Esophagus muscularis mucosa (tissue), 4 donors: ENCODE measurements around the gene TAX1BP1. TPM values are rescaled to one million over a fixed set of nuclear protein-coding genes. Genes with fewer than 3 reads are reported as not detected.
"Not testable (repeated sequence)": the region's sequence is repeated elsewhere in the genome, so short reads cannot be mapped to it uniquely, and the experiment has no call there.

ENCODE experiments used
- DNase-seq: peaks from one replicate; pipeline ENCODE4 v3.0.0-alpha.2; 2017; ENCODE audit errors: extremely low spot score
- H3K27ac ChIP-seq, 4 donors: fragments of 200-600 bp; sonication (generic); replicated peaks in 1 of 4; 1 replicate in 3 of 4; 2 replicates in 1 of 4; pipeline ENCODE4 v1.5.1; 2016 to 2019; ENCODE audit warnings: mild to moderate bottlenecking in 1 of 4
- H3K27me3 ChIP-seq, 4 donors: fragments of 200-600 bp; sonication (generic); one replicate each; pipeline versions ENCODE4 v1.5.1 to v1.6.0; 2016 to 2019
- H3K36me3 ChIP-seq, 4 donors: fragments of 200-600 bp; sonication (generic); one replicate each; pipeline ENCODE4 v1.5.1; 2016 to 2019
- H3K4me1 ChIP-seq, 4 donors: fragments of 200-600 bp; sonication (generic); one replicate each; pipeline ENCODE4 v1.5.1; 2016 to 2019
- H3K4me3 ChIP-seq, 4 donors: fragments of 200-600 bp; sonication (generic); 1 replicate in 2 of 4; 2 replicates in 2 of 4; pipeline ENCODE4 v1.5.1; 2016 to 2019; ENCODE audit warnings: mild to moderate bottlenecking in 4 of 4, moderate library complexity in 1 of 4
- H3K9me3 ChIP-seq, 4 donors: fragments of 200-600 bp; sonication (generic); 1 replicate in 3 of 4; 2 replicates in 1 of 4; pipeline ENCODE4 v1.5.1; 2016 to 2019
- EP300 ChIP-seq: sonication (generic); formaldehyde crosslinking; IDR thresholded peaks from one replicate; pipeline ENCODE4 v1.6.1; 2017; ENCODE audit warnings: antibody characterized with exemption
- POLR2A ChIP-seq: fragments of 450-650 bp; IDR thresholded peaks from one replicate; pipeline ENCODE4 v1.6.1; 2017; ENCODE audit warnings: antibody characterized with exemption, moderate library complexity, mild to moderate bottlenecking, low read depth
- POLR2AphosphoS5 ChIP-seq, 2 donors: sonication (generic); formaldehyde crosslinking; IDR thresholded peaks; one replicate each; pipeline ENCODE4 v1.6.1; 2017; ENCODE audit warnings: antibody characterized with exemption in 2 of 2
- WGBS: methylation state at CpG from one replicate; pipeline ENCODE4 v1.1.5; 2018; 5-methylcytosine and 5-hydroxymethylcytosine counted together
- intact Hi-C: fragments of 100-400 bp; cut with DNase I; formaldehyde crosslinking; loops from one replicate; pipeline ENCODE4 v1.15.1; 2023
- total RNA-seq, 4 donors: library from RNA; depleted of rRNA; stranded (reverse); fragments of >200 nt; gene quantifications; one replicate each; pipeline versions ENCODE4 v1.1.0 to v1.2.1, GENCODE V29; 2016
- TF ChIP-seq, protein P1 (sequence below), 3 experiments: fragments of 200-600 bp in 2 of 3; fragments of 450-650 bp in 1 of 3; sonication (generic) in 2 of 3; IDR thresholded peaks; one replicate each; pipeline ENCODE4 v1.5.1; 2017 to 2019; ENCODE audit warnings: antibody characterized with exemption in 3 of 3, mild to moderate bottlenecking in 2 of 3, moderate library complexity in 1 of 3

TAX1BP1 gene
- total RNA-seq, 4 donors from 2014 or later = 107 to 139 (median 127) TPM

DNA sequence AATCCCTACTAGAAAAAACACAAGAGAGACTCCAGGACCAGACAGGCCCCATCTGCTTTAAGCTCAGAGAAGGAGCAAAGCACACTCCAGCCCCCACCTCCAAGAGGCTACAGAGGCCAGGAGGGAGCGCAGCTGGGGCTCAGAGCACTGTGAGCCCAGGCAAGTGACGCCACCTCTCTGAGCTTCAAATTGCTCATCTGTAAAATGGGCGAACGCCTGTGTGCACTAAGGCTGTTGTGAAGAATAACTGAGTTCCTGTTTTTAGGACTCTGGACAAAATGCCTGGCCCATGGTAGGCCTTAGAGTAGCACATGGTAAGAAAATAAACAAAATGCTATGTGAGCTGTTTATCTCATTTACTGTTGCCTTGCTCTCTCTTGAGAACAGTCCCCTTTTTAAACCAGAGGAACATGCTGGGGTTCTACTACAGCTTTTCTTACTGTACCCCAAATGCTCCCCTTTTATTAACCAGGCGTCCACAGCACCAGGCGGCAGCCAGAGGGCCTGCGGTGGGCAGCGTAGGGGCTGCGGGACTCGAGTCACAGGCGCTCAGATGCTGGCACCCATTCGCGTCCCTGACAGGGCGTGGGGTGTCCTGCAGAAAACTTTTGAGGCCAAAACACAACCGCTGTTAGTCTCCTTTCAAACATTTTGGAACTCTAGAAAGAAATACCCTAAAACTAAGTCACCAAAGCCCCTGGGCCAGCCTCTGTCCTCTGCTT lies 103.8 kb downstream of the TAX1BP1 start:
- no peak overlapping the region for H3K27ac ChIP-seq
- no peaks in the 10 kb centered on the region for H3K9me3 ChIP-seq
- H3K36me3 ChIP-seq = peaks cover 3 to 27% (median 16%) of the 10 kb centered on the region in 4 donors
- no peaks in the 10 kb centered on the region for H3K27me3 ChIP-seq
- intact Hi-C loops = no loop called here
- peaks cover 0 to 15% (median 10%) of the 10 kb centered on the region in 4 donors for H3K4me1 ChIP-seq
- no peak for DNase-seq
- WGBS = 97% methylated on average over 15 of the region's 15 CpGs
- no peak overlapping the region for H3K4me3 ChIP-seq
- TF ChIP-seq POLR2A (no peak), EP300 (no peak), POLR2AphosphoS5 (IDR thresholded peaks at IDR 0.05) (no peak)
- TF ChIP-seq, protein P1, sequence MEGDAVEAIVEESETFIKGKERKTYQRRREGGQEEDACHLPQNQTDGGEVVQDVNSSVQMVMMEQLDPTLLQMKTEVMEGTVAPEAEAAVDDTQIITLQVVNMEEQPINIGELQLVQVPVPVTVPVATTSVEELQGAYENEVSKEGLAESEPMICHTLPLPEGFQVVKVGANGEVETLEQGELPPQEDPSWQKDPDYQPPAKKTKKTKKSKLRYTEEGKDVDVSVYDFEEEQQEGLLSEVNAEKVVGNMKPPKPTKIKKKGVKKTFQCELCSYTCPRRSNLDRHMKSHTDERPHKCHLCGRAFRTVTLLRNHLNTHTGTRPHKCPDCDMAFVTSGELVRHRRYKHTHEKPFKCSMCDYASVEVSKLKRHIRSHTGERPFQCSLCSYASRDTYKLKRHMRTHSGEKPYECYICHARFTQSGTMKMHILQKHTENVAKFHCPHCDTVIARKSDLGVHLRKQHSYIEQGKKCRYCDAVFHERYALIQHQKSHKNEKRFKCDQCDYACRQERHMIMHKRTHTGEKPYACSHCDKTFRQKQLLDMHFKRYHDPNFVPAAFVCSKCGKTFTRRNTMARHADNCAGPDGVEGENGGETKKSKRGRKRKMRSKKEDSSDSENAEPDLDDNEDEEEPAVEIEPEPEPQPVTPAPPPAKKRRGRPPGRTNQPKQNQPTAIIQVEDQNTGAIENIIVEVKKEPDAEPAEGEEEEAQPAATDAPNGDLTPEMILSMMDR (IDR thresholded peaks at IDR 0.05) = no peak

DNA sequence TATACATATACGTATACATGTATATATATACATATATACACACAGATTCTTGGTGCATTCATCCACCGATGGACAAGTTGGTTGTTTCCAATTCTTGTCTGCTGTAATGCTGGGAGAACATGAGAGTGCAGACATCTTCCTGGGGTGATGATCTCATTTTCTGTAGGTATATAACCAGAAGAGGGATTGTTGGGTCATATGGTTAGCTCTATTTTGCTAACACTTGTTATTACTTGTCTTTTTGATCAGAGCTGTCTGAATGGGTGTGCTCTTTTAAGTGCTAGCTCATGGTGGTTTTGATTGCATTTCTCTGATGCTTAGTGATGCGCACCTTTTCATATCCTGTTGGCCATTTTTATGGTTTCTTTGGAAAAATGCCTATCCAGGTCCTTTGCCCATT lies 106.4 kb downstream of the TAX1BP1 start:
- peaks cover 0 to 3% (median 0%) of the 10 kb centered on the region in 4 donors for H3K36me3 ChIP-seq
- no peak overlapping the region for H3K27ac ChIP-seq
- H3K4me3 ChIP-seq = no peak overlapping the region
- peaks cover 0 to 15% (median 10%) of the 10 kb centered on the region in 4 donors for H3K4me1 ChIP-seq
- no peaks in the 10 kb centered on the region for H3K9me3 ChIP-seq
- 94% methylated on average over 3 of the region's 3 CpGs for WGBS
- TF ChIP-seq, protein P1 (IDR thresholded peaks at IDR 0.05) = no peak
- no peak for TF ChIP-seq POLR2AphosphoS5 (IDR thresholded peaks at IDR 0.05)
- no peak for TF ChIP-seq POLR2A
- no peak for TF ChIP-seq EP300
- H3K27me3 ChIP-seq = no peaks in the 10 kb centered on the region
- intact Hi-C loops = no loop called here
- DNase-seq = no peak

DNA sequence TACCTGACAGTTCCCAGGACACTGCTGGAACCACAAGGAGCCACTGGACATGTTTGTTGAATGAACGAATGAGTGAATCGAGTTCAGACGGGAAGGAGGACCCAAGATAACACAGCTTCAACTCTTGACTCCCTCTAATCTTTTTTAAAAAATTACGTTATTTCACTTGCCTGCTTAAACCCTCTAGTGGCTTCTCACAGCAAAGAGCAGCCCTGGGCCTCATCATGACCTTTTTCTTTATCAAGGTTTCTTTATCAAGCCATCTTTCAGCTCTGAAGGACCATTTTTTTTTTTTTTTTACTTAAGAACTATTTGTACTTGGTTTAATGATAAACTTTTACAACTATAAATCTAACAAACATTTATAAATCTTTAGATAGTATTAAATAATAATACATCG lies 110.6 kb downstream of the TAX1BP1 start:
- WGBS = 95% methylated on average over 5 of the region's 5 CpGs
- Histone ChIP-seq H3K27me3 (no peaks in the 10 kb centered on the region), H3K4me1 (no peaks in the 10 kb centered on the region), H3K36me3 (no peaks in the 10 kb centered on the region), H3K9me3 (no peaks in the 10 kb centered on the region), H3K27ac (no peak overlapping the region), H3K4me3 (no peak overlapping the region)
- intact Hi-C loops = no loop called here
- TF ChIP-seq EP300 (no peak), POLR2A (no peak)
- no peak for DNase-seq

DNA sequence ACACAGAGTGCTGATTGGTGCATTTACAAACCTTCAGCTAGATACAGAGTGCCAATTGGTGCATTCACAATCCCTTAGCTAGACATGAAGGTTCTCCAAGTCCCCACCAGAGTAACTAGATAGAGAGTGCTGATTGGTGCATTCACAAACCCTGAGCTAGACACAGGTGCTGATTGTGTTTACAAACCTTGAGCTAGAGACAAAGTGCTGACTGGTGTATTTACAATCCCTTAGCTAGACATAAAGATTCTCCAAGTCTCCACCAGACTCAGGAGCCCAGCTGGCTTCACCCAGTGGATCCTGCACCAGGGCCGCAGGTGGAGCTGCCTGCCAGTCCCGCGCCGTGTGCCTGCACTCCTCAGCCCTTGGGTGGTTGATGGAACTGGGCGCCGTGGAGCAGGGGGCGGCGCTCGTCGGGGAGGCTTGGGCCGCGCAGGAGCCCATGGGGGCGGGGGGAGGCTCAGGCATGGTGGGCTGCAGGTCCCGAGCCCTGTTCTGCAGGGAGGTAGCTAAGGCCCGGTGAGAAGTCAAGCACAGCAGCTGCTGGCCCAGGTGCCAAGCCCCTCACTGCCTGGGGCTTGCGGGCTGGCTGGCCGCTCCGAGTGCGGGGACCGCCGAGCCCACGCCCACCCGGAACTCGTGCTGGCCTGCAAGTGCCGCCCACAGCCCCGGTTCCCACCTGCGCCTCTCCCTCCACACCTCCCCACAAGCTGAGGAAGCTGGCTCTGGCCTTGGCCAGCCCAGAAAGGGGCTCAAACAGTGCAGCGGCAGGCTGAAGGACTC lies 116.9 kb downstream of the TAX1BP1 start:
- H3K9me3 ChIP-seq, intact Hi-C loops, H3K27ac ChIP-seq, H3K27me3 ChIP-seq, H3K4me1 ChIP-seq, H3K4me3 ChIP-seq, DNase-seq: not testable (repeated sequence)
- H3K36me3 ChIP-seq = peaks cover 0 to 10% (median 0%) of the 10 kb centered on the region in 4 donors
- WGBS = 100% methylated on average over 1 of the region's 28 CpGs

DNA sequence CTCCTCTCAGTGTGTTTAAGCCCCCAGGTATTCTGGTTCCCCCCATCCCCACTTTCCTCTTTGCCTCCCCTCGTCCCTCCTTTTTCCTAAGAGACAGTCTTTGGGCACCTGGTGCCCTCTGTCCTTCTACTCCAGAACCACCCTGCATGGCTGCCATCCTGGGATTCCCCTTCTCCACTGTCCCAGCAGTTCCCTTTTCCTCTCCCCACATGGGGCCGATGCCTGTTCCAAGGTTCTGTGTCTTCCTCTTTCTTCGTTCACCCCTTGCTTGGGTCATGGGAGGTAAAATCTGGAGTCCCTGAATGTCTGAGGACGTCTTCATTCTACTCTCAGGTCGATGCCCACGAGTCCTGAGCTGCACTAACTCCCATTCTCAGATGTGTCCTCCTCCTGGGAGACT lies 120.8 kb downstream of the TAX1BP1 start:
- intact Hi-C loops = no loop called here
- no peak for DNase-seq
- peaks cover 0 to 22% (median 0%) of the 10 kb centered on the region in 4 donors for H3K36me3 ChIP-seq
- no peaks in the 10 kb centered on the region for H3K9me3 ChIP-seq
- 83% methylated on average over 6 of the region's 6 CpGs for WGBS
- H3K27ac ChIP-seq = no peak overlapping the region
- no peak overlapping the region for H3K4me3 ChIP-seq
- no peaks in the 10 kb centered on the region for H3K4me1 ChIP-seq
- TF ChIP-seq POLR2A (no peak), EP300 (no peak), POLR2AphosphoS5 (IDR thresholded peaks at IDR 0.05) (no peak)
- TF ChIP-seq, protein P1 (IDR thresholded peaks at IDR 0.05) = no peak
- no peaks in the 10 kb centered on the region for H3K27me3 ChIP-seq
